ENCODE data around the gene SCRT2.

- TF ChIP-seq CTCF (IDR thresholded peaks at IDR 0.05) (no peak), POLR2A (IDR thresholded peaks at IDR 0.05) (no peak), EP300 (IDR thresholded peaks at IDR 0.05) (no peak)
These were observed 54.4 kb downstream of the SCRT2 start for GRCh38 chr20:621125-621756.

Data from ovary (tissue), 3 donors.